Hematopoietic multipotent progenitor cell (in vitro differentiated cells): ENCODE measurements around the gene RAB1B. TPM values are rescaled to one million over a fixed set of nuclear protein-coding genes. Genes with fewer than 3 reads are reported as not detected.
"Not testable (repeated sequence)": the region's sequence is repeated elsewhere in the genome, so short reads cannot be mapped to it uniquely, and the experiment has no call there.

Source experiments
- DNase-seq, 3 donors: peaks; one replicate each; pipeline ENCODE4 v3.0.0-alpha.2; 2011 to 2015; ENCODE audit warnings: low read depth in 2 of 3, low spot score in 2 of 3
- total RNA-seq: library from RNA; depleted of rRNA; stranded (reverse); fragments of >200 nt; gene quantifications from one replicate; pipeline ENCODE4 v1.2.3, GENCODE V29; 2012

Gene RAB1B
- total RNA-seq, 1 donor = 103 TPM

GRCh38 chr11:66294626-66295620 is 26.5 kb downstream of the RAB1B start:
- no peak for DNase-seq

GRCh38 chr11:66297610-66298009 is 29.2 kb downstream of the RAB1B start:
- DNase-seq = no peak

- DNase-seq = no peak
These were observed 30.7 kb downstream of the RAB1B start for GRCh38 chr11:66299186-66299585.

- no peak for DNase-seq
These were observed 34.2 kb downstream of the RAB1B start for GRCh38 chr11:66302656-66303055.

- no peak for DNase-seq
These were observed 41.0 kb downstream of the RAB1B start for GRCh38 chr11:66309475-66309874.

- DNase-seq = no peak
These were observed 41.9 kb downstream of the RAB1B start for GRCh38 chr11:66310324-66310723.

GRCh38 chr11:66310803-66311440 is 42.5 kb downstream of the RAB1B start:
- DNase-seq = not testable (repeated sequence)

- no peak for DNase-seq
These were observed 43.1 kb downstream of the RAB1B start for GRCh38 chr11:66311470-66311964.

- peak; percentile 95 to 99 (median 96) for DNase-seq
These were observed 43.6 kb downstream of the RAB1B start for GRCh38 chr11:66311965-66312548.

- DNase-seq = peak; percentile 92 to 98 (median 97)
These were observed 44.3 kb downstream of the RAB1B start for GRCh38 chr11:66312549-66313320.

- DNase-seq = no peak
These were observed 45.1 kb downstream of the RAB1B start for GRCh38 chr11:66313321-66314185.

GRCh38 chr11:66314186-66314501 is 45.7 kb downstream of the RAB1B start:
- DNase-seq = no peak

- no peak for DNase-seq
These were observed 46.4 kb downstream of the RAB1B start for GRCh38 chr11:66314561-66315497.

GRCh38 chr11:66315498-66315885 is 47.1 kb downstream of the RAB1B start:
- no peak for DNase-seq

- DNase-seq = no peak
These were observed 47.7 kb downstream of the RAB1B start for GRCh38 chr11:66315921-66316811.

- DNase-seq = no peak
These were observed 48.4 kb downstream of the RAB1B start, which contains the start of gene CD248 for GRCh38 chr11:66316849-66317251. Gene CD248, minus strand, starts transcription at chr11:66317044. Its CDS starts 17 bp downstream, at chr11:66317027.

GRCh38 chr11:66317322-66317722 is 48.9 kb downstream of the RAB1B start:
- peak in 2 of 3 donors; percentile 43 to 45 for DNase-seq
